HepG2 (cell line): ENCODE results near the gene TTC4. TPM values are rescaled to one million over a fixed set of nuclear protein-coding genes. Genes with fewer than 3 reads are reported as not detected.

Experiments used
- EED ChIP-seq: sonication (generic); formaldehyde crosslinking; IDR thresholded peaks from 2 replicates; pipeline ENCODE4 v1.5.0; 2020; ENCODE audit warnings: mild to moderate bottlenecking, missing genetic modification reagents
- GMEB2 ChIP-seq: IDR thresholded peaks from 2 replicates; pipeline ENCODE4 v1.6.1; 2016; ENCODE audit warnings: missing biosample characterization, missing genetic modification reagents, low read depth
- HMGXB4 ChIP-seq, 2 experiments: sonication (generic) in 1 of 2; formaldehyde crosslinking in 1 of 2; IDR thresholded peaks; 2 replicates each; pipeline versions ENCODE4 v1.4.0 to v1.6.1; 2018 to 2020; ENCODE audit warnings: missing genetic modification reagents in 2 of 2, borderline replicate concordance in 1 of 2, low read depth in 1 of 2, mild to moderate bottlenecking in 1 of 2, missing biosample characterization in 1 of 2
- HNRNPH1 ChIP-seq: fragments of 200-400 bp; formaldehyde crosslinking; optimal IDR thresholded peaks from 2 replicates; pipeline ENCODE3; 2017; ENCODE audit warnings: mild to moderate bottlenecking, low read depth, low read length
- HOXA9 ChIP-seq: sonication (generic); formaldehyde crosslinking; IDR thresholded peaks from 2 replicates; pipeline ENCODE4 v1.8.1; 2022; ENCODE audit warnings: missing genetic modification reagents, mild to moderate bottlenecking, moderate library complexity, borderline replicate concordance
- IRX3 ChIP-seq: sonication (generic); formaldehyde crosslinking; IDR thresholded peaks from 2 replicates; pipeline ENCODE4 v1.8.1; 2023; ENCODE audit warnings: mild to moderate bottlenecking, low read depth, missing genetic modification reagents, borderline replicate concordance
- NFKB2 ChIP-seq: sonication (generic); formaldehyde crosslinking; IDR thresholded peaks from 2 replicates; pipeline ENCODE4 v1.4.0; 2020; ENCODE audit warnings: missing genetic modification reagents, borderline replicate concordance
- POGK ChIP-seq: sonication (generic); formaldehyde crosslinking; conservative IDR thresholded peaks from 2 replicates; pipeline ENCODE4 v1.8.0; 2022; ENCODE audit warnings: mild to moderate bottlenecking, moderate library complexity, missing genetic modification reagents
- RNF219 ChIP-seq: sonication (generic); formaldehyde crosslinking; IDR thresholded peaks from 2 replicates; pipeline ENCODE4 v1.5.0; 2020; ENCODE audit warnings: mild to moderate bottlenecking, missing genetic modification reagents
- YEATS4 ChIP-seq: sonication (generic); formaldehyde crosslinking; IDR thresholded peaks from 2 replicates; pipeline ENCODE4 v1.4.0; 2020; ENCODE audit warnings: missing genetic modification reagents, borderline replicate concordance
- ZNF275 ChIP-seq: sonication (generic); formaldehyde crosslinking; IDR thresholded peaks from 2 replicates; pipeline ENCODE4 v1.8.0; 2022; ENCODE audit warnings: missing genetic modification reagents, mild to moderate bottlenecking, inconsistent platforms, borderline replicate concordance
- ZNF382 ChIP-seq: sonication (generic); formaldehyde crosslinking; IDR thresholded peaks from 2 replicates; pipeline ENCODE4 v1.5.0; 2020; ENCODE audit warnings: missing genetic modification reagents, mild to moderate bottlenecking, borderline replicate concordance
- ZSCAN12 ChIP-seq: sonication (generic); formaldehyde crosslinking; IDR thresholded peaks from 2 replicates; pipeline ENCODE4 v1.9.0; 2021; ENCODE audit warnings: mild to moderate bottlenecking, missing genetic modification reagents
- polyA plus RNA-seq, 8 experiments: library from polyadenylated mRNA; depleted of rRNA in 3 of 8; stranded (reverse) in 7 of 8; unstranded in 1 of 8; fragments of >200 nt; fragmentation: Illumina TruSeq in 4 of 8; extraction: Trizol in 4 of 8; gene quantifications; 2 replicates each; pipeline versions ENCODE4 v1.2.1 to v1.2.3, GENCODE V29; 2011 to 2016; ENCODE audit warnings: low read depth in 4 of 8, missing spikeins in 1 of 8, mixed read lengths in 1 of 8; ENCODE audit not compliant: insufficient read depth in 1 of 8
- total RNA-seq, 5 experiments: library from RNA; depleted of rRNA; stranded (reverse); fragments of >200 nt; fragmentation: Illumina TruSeq; extraction: Trizol; gene quantifications; 2 replicates each; pipeline ENCODE4 v1.2.3, GENCODE V29; 2016; ENCODE audit warnings: low read depth in 1 of 5
- TF ChIP-seq, protein P1 (sequence below): sonication (generic); formaldehyde crosslinking; IDR thresholded peaks from 2 replicates; pipeline ENCODE4 v1.5.0; 2020; ENCODE audit warnings: missing genetic modification reagents
- TF ChIP-seq, protein P2 (sequence below): IDR thresholded peaks from 2 replicates; pipeline ENCODE4 v1.6.1; 2016; ENCODE audit warnings: mild to moderate bottlenecking, missing biosample characterization, missing genetic modification reagents

Gene TTC4
- total and polyA plus RNA-seq, 2 of the 13 experiments (the other 11 are each of a cell fraction or from before 2014, with no cell fraction given): 13.1 to 24.7 TPM

DNA sequence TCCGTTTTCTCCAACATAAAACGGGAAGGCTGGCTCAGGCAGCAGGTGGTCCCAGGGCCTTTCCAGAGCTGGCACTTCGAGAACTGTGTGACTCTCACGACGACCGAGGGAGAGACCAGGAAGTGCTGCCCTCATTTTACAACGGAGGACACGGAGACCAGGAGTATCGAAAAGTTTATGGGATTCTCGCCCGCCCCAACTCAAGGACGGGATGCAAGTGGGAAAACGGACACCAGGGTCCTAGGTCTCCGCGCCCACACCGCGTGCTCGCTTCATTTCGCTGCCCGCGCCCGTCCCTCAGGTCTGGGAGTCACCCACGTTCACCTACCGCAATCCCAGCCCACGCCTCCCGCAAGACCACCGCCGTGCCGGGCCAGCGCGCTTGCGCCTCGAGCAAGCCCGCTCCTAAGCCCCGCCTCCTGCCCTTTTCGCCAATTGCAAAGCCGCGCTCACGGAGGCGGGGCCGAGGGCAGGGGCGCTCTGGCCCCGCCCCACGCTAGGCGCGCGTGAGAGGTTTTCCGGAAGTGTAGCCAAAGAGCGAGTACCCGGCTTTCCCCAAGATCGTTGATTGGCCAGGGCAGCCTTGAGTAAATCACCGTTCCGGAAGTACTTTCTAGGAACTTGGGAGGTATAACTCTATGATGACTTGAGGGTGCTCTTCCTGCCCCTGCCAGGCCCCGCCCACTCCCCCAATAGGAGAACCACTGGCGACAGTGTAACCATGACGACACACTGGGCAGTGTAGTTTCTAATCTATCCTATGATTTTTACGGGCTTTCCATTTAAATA lies 48.7 kb downstream of the TTC4 start, which contains the start of gene PARS2 (continued):
- peak; percentile 58; the same call in 1 of the 2 replicates for TF ChIP-seq ZNF275 (CRISPR knock-in tag)
- peak; percentile 56 for TF ChIP-seq HNRNPH1
- peak; percentile 83 for TF ChIP-seq POGK (CRISPR knock-in tag)
- TF ChIP-seq YEATS4 (CRISPR knock-in tag): peak; percentile 76
- peak; percentile 77; the same call in 1 of the 2 replicates for TF ChIP-seq RNF219 (CRISPR knock-in tag)
- no peak for TF ChIP-seq ZSCAN12 (CRISPR knock-in tag)
- peak in 1 of 2 experiments; percentile 47; a peak in 1 of 4 replicates for TF ChIP-seq HMGXB4 (CRISPR knock-in tag; IDR thresholded peaks at IDR 0.05; ENCODE audit: borderline replicate concordance in 1 of 2, low read depth in 1 of 2)
- 0 out of 2 replicates have a peak, but pooled peaks have one; percentile 38 for TF ChIP-seq EED (CRISPR knock-in tag)
- TF ChIP-seq, protein P1, sequence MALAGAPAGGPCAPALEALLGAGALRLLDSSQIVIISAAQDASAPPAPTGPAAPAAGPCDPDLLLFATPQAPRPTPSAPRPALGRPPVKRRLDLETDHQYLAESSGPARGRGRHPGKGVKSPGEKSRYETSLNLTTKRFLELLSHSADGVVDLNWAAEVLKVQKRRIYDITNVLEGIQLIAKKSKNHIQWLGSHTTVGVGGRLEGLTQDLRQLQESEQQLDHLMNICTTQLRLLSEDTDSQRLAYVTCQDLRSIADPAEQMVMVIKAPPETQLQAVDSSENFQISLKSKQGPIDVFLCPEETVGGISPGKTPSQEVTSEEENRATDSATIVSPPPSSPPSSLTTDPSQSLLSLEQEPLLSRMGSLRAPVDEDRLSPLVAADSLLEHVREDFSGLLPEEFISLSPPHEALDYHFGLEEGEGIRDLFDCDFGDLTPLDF (CRISPR knock-in tag): peak; percentile 83
- TF ChIP-seq GMEB2: peak; percentile 56; the same call in 1 of the 2 replicates
- TF ChIP-seq, protein P2, sequence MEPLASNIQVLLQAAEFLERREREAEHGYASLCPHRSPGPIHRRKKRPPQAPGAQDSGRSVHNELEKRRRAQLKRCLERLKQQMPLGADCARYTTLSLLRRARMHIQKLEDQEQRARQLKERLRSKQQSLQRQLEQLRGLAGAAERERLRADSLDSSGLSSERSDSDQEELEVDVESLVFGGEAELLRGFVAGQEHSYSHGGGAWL: peak; percentile 62; the same call in 1 of the 2 replicates
- TF ChIP-seq IRX3 (CRISPR knock-in tag): 0 out of 2 replicates have a peak, but pooled peaks have one; percentile 57
- no peak for TF ChIP-seq ZNF382 (CRISPR knock-in tag)
- TF ChIP-seq HOXA9 (CRISPR knock-in tag): no peak
- TF ChIP-seq NFKB2 (CRISPR knock-in tag): peak; percentile 66; the same call in 1 of the 2 replicates
